NCI-H524 (cell line): ENCODE data around the gene IL10RB.

Source experiments
- DNase-seq, 2 experiments: peaks; one replicate each; lab custom pipeline; 2025; lab: John Stamatoyannopoulos, UW

IL10RB gene

GRCh38 chr21:33332143-33332542 is 66.0 kb downstream of the IL10RB start:
- no peak for DNase-seq

- no peak for DNase-seq
These were observed 68.0 kb downstream of the IL10RB start for GRCh38 chr21:33334191-33334590.

GRCh38 chr21:33334824-33335223 is 68.7 kb downstream of the IL10RB start:
- no peak for DNase-seq

- DNase-seq = no peak
These were observed 73.0 kb downstream of the IL10RB start for GRCh38 chr21:33339135-33339534.

GRCh38 chr21:33339918-33340317 is 73.8 kb downstream of the IL10RB start:
- DNase-seq = no peak

GRCh38 chr21:33345751-33346238 is 79.6 kb downstream of the IL10RB start:
- no peak for DNase-seq
